ENCODE results near the gene RHCE.

The RHCE gene

DNA sequence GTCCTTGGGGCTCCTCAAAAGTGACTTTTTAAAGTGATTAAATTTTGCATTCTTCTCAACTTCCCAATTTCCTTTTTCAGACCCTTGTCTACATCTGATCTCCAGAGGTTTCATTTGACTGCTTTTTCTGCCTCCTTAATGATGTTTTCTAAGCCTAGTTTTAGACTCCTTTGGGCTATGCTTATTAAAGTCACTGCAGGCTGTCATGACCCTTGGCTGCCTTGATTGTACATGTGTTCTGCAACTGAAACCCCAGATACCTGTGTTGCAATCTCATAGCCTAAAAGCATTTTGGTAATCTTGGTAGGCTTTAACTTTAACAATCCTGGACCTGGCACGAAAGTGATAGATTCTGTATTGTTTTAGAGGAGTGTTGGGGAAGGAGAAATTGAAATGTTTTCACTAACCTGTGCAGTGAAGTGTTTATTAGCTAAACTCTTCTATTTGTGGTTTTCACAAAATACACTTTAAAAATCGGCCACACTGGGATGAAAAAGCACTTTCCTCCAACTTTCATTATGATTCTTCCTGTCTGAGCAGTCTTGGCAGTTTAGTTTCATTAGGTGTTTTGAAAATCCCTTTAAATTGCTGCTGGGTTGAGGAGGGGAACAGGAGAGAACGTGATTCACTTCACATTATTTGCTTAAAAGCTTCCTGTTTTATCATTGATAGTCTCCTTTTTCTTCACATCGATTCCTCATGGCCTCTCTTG is 14.9 kb upstream of the RHCE start:
- TF ChIP-seq, protein P1, sequence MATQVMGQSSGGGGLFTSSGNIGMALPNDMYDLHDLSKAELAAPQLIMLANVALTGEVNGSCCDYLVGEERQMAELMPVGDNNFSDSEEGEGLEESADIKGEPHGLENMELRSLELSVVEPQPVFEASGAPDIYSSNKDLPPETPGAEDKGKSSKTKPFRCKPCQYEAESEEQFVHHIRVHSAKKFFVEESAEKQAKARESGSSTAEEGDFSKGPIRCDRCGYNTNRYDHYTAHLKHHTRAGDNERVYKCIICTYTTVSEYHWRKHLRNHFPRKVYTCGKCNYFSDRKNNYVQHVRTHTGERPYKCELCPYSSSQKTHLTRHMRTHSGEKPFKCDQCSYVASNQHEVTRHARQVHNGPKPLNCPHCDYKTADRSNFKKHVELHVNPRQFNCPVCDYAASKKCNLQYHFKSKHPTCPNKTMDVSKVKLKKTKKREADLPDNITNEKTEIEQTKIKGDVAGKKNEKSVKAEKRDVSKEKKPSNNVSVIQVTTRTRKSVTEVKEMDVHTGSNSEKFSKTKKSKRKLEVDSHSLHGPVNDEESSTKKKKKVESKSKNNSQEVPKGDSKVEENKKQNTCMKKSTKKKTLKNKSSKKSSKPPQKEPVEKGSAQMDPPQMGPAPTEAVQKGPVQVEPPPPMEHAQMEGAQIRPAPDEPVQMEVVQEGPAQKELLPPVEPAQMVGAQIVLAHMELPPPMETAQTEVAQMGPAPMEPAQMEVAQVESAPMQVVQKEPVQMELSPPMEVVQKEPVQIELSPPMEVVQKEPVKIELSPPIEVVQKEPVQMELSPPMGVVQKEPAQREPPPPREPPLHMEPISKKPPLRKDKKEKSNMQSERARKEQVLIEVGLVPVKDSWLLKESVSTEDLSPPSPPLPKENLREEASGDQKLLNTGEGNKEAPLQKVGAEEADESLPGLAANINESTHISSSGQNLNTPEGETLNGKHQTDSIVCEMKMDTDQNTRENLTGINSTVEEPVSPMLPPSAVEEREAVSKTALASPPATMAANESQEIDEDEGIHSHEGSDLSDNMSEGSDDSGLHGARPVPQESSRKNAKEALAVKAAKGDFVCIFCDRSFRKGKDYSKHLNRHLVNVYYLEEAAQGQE (IDR thresholded peaks at IDR 0.05; ENCODE audit: insufficient read depth in 1 of 2, low read depth in 2 of 2, low read length in 2 of 2): no peak
- TF ChIP-seq TAF1 (IDR thresholded peaks at IDR 0.05; ENCODE audit: borderline replicate concordance, insufficient read depth, low read length) (no peak), POLR2AphosphoS5 (IDR thresholded peaks at IDR 0.05; ENCODE audit: low read depth, low read length) (no peak), SIN3A (IDR thresholded peaks at IDR 0.05; ENCODE audit: borderline replicate concordance, insufficient read depth, low read length) (no peak), FOXP2 (optimal IDR thresholded peaks at IDR 0.05; ENCODE audit: borderline replicate concordance, extremely low read depth, extremely low read length, insufficient read depth) (no peak)

GRCh38 chr1:25433389-25434186 is 13.0 kb upstream of the RHCE start:
- TF ChIP-seq TAF1 (IDR thresholded peaks at IDR 0.05; ENCODE audit: borderline replicate concordance, insufficient read depth, low read length) (no peak), SIN3A (IDR thresholded peaks at IDR 0.05; ENCODE audit: borderline replicate concordance, insufficient read depth, low read length) (no peak), POLR2AphosphoS5 (IDR thresholded peaks at IDR 0.05; ENCODE audit: low read depth, low read length) (no peak), FOXP2 (optimal IDR thresholded peaks at IDR 0.05; ENCODE audit: borderline replicate concordance, extremely low read depth, extremely low read length, insufficient read depth) (no peak)
- TF ChIP-seq, protein P1 (IDR thresholded peaks at IDR 0.05; ENCODE audit: insufficient read depth in 1 of 2, low read depth in 2 of 2, low read length in 2 of 2): no peak

- TF ChIP-seq TAF1 (IDR thresholded peaks at IDR 0.05; ENCODE audit: borderline replicate concordance, insufficient read depth, low read length): no peak
- no peak for TF ChIP-seq POLR2AphosphoS5 (IDR thresholded peaks at IDR 0.05; ENCODE audit: low read depth, low read length)
- TF ChIP-seq FOXP2 (optimal IDR thresholded peaks at IDR 0.05; ENCODE audit: borderline replicate concordance, extremely low read depth, extremely low read length, insufficient read depth): no peak
- TF ChIP-seq SIN3A (IDR thresholded peaks at IDR 0.05; ENCODE audit: borderline replicate concordance, insufficient read depth, low read length): no peak
- TF ChIP-seq, protein P1 (IDR thresholded peaks at IDR 0.05; ENCODE audit: insufficient read depth in 1 of 2, low read depth in 2 of 2, low read length in 2 of 2): no peak
Observed at GRCh38 chr1:25432749-25433388, 12.2 kb upstream of the RHCE start.

DNA sequence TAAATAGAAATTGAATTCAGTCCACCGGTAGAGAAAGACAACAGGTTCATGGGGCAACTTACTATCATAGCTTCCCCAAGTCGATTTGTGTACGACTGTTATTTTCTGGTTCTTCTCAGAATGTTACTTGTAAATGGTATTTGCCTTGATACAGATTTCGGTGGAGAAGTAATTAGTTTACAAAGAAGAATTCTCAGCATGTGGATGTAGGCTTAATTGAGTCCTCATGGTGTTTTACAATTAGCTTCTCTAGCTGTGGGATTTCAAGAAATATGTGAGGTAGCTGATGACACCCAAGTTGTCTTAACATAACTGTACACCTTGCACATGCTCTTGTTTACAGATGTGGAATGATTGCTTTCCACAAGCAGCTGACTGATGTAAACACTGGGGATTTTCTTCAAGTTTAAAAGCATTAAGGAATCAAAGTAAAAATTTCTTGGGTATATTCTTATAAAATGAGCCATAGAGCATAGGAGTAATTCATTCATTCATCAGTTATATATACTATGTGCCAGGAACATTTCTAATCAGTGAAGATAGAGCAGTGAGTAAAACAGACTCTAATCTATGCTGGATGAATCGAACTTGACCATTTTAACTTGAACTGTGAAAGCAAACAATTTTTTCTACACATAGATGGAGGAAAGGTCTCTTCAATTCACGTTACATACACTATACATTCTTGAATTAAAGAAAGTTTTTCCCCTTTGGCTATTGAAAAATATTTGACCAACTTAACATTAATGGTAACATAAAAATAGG is 11.5 kb upstream of the RHCE start:
- TF ChIP-seq SIN3A (IDR thresholded peaks at IDR 0.05; ENCODE audit: borderline replicate concordance, insufficient read depth, low read length): no peak; the same call in 1 of the 2 replicates
- no peak for TF ChIP-seq FOXP2 (optimal IDR thresholded peaks at IDR 0.05; ENCODE audit: borderline replicate concordance, extremely low read depth, extremely low read length, insufficient read depth)
- TF ChIP-seq, protein P1 (IDR thresholded peaks at IDR 0.05; ENCODE audit: insufficient read depth in 1 of 2, low read depth in 2 of 2, low read length in 2 of 2): no peak
- no peak for TF ChIP-seq POLR2AphosphoS5 (IDR thresholded peaks at IDR 0.05; ENCODE audit: low read depth, low read length)
- TF ChIP-seq TAF1 (IDR thresholded peaks at IDR 0.05; ENCODE audit: borderline replicate concordance, insufficient read depth, low read length): no peak

All from PFSK-1 (cell line).